Fibroblast of the aortic adventitia (primary cell): Measurements from ENCODE around the gene TNFRSF21. TPM values are rescaled to one million over a fixed set of nuclear protein-coding genes. Genes with fewer than 3 reads are reported as not detected.
"Not testable (repeated sequence)": the region's sequence is repeated elsewhere in the genome, so short reads cannot be mapped to it uniquely, and the experiment has no call there.

Experiments used
- DNase-seq: peaks from one replicate; pipeline ENCODE4 v3.0.0-alpha.2; 2010; ENCODE audit warnings: low read depth
- H3K4me3 ChIP-seq: 2 replicates; pipeline ENCODE4 v1.5.1; 2011; ENCODE audit warnings: low read depth, mild to moderate bottlenecking, control low read depth, low read length, moderate library complexity
- CTCF ChIP-seq: IDR thresholded peaks from 2 replicates; pipeline ENCODE4 v1.5.1; 2011; ENCODE audit warnings: mild to moderate bottlenecking, low read length, control low read depth, inconsistent platforms; ENCODE audit not compliant: insufficient read depth
- total RNA-seq: library from RNA; depleted of rRNA; stranded (reverse); fragments of >200 nt; gene quantifications from 2 replicates; pipeline ENCODE4 v1.2.3, GENCODE V29; 2012; ENCODE audit warnings: low replicate concordance

The TNFRSF21 gene
- total RNA-seq, 1 donor, result 17.7 TPM

GRCh38 chr6:47278545-47278944 lies 31.2 kb downstream of the TNFRSF21 start:
- peak; percentile 16 for DNase-seq
- TF ChIP-seq CTCF, result no peak
- H3K4me3 ChIP-seq, result no peak overlapping the region

DNA sequence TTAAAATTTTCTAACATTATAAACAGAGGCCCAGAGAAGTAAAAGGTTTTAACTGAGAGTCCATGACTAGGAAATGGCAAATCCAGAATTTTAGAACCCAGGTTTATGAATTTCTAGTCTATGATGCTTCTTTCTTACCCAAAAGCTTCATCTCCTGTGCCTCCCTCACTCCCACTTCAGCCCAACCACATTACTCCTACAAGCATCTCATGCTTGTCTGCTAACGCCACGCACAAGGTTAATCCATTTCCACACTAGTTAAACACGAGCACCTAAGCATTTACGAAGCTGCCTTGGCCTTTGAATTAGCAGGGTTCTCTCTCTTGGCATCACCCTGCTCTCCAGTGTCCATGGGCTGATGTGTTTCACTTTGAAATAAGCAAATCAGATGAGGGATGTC lies 32.0 kb downstream of the TNFRSF21 start:
- no peak for DNase-seq
- H3K4me3 ChIP-seq, result no peak overlapping the region
- no peak for TF ChIP-seq CTCF

DNA sequence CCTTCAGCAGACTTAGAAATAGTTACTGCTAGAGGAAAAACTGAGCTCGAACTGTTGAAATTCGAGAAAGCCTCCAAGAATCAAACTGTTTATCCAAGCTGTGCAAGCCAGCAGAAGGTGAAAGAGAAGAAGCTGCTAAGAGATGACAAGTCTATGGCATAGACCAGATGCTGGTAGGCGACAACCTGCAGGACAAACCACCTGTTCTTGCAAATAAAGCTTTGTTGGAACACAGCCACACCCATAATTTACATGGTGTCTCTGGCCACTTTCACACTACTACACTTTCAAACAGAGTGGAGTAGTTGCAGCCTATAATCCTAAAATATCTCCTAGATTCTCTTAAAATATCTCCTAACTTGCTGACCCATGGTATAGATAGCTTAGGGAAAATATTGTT lies 33.3 kb downstream of the TNFRSF21 start:
- no peak for TF ChIP-seq CTCF
- no peak overlapping the region for H3K4me3 ChIP-seq
- DNase-seq, result no peak

DNA sequence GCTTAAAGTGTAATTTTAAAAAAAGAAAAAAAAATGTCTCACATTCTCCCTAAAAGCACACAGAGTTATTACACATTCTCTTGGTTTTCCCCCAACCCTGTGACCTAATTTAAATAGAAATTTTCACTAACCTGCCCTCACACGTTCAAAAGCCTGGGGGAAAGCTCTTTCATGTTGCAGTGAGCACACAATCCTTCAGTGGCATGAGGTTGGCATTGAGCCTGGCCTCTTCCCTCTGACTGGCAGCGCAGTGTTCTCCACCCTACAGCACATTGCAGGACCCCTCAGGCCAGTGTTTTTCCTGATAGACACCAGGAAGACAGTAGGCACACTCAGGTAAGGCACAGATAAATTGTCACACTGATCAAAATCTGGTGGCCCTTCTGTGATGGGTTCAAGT lies 34.1 kb downstream of the TNFRSF21 start:
- no peak for DNase-seq
- H3K4me3 ChIP-seq, result no peak overlapping the region
- no peak for TF ChIP-seq CTCF

- DNase-seq, H3K4me3 ChIP-seq: not testable (repeated sequence)
Observed at GRCh38 chr6:47275132-47275531, 34.6 kb downstream of the TNFRSF21 start.

DNA sequence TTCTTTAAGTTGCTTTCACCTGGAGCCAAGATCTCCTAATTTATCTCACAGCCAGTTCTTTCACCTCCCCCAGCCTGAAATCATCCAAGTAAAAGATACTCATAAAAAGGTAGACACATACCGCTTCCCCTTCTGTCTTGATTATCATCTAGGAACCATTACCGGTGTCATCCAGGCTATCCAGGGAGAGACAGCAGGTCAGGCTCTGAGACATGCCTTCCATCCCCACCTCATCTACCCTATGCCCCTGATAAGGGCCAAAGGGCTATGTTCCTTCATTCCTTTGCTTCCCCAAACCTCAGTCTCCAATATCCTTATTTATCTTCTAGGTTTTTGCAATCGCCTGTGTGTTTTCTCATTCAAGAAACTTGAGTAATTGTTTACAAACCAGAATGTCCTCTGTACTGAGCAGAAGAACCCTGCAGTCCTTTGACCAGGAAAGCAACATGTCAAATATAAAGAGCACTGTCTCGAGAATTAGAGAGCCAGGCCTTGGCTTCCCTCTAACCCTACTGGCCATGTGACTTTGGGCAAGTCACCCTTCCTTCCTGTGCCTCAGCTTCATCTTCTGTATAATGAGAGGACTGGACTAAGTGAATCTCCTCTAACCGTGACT lies 41.0 kb downstream of the TNFRSF21 start:
- no peak for DNase-seq
- no peak overlapping the region for H3K4me3 ChIP-seq
- TF ChIP-seq CTCF, result no peak

DNA sequence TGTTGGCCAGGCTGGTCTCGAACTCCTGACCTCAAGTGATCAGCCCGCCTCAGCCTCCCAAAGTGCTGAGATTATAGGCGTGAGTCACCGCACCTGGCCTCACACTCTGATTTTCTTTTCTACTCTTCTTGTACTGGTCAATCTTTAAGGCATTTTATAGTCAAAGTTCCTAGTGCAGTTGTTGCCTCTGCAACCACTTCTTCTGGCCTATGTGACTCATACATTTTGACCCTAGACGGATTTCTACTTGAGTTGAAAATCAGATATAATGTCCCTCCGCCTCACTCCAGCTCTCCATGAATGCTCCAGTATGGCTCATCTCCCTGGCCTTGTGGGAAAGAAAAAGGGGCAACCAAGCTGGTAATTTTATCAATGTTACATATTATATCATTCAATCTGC lies 42.4 kb downstream of the TNFRSF21 start:
- no peak for TF ChIP-seq CTCF
- no peak overlapping the region for H3K4me3 ChIP-seq
- DNase-seq, result no peak
